Astrocyte (in vitro differentiated cells and primary cell): ENCODE results near the gene EGFL6. TPM values are rescaled to one million over a fixed set of nuclear protein-coding genes. Genes with fewer than 3 reads are reported as not detected.

Source experiments
- DNase-seq: peaks from one replicate; pipeline ENCODE4 v3.0.0-alpha.2; 2010; ENCODE audit warnings: low read depth
- FAIRE-seq: peaks from 2 replicates; lab custom pipeline; 2011; peaks lifted over from hg19 to GRCh38; lab: Jason Lieb, UNC
- H2AFZ ChIP-seq: 2 replicates; pipeline ENCODE4 v1.6.0; 2012; ENCODE audit warnings: low read depth, low read length, inconsistent platforms
- H3K27ac ChIP-seq: 2 replicates; pipeline ENCODE4 v1.5.1; 2011; ENCODE audit warnings: low read depth, low read length, inconsistent platforms
- H3K27me3 ChIP-seq: 2 replicates; pipeline ENCODE4 v1.6.0; 2011; ENCODE audit warnings: low read length, inconsistent platforms; ENCODE audit not compliant: insufficient read depth
- H3K36me3 ChIP-seq: 2 replicates; pipeline ENCODE4 v1.5.1; 2011; ENCODE audit warnings: low read length, inconsistent platforms; ENCODE audit not compliant: insufficient read depth
- H3K4me1 ChIP-seq: 2 replicates; pipeline ENCODE4 v1.5.1; 2011; ENCODE audit warnings: low read length, inconsistent platforms; ENCODE audit not compliant: insufficient read depth
- H3K4me2 ChIP-seq: 2 replicates; pipeline ENCODE4 v1.6.0; 2012; ENCODE audit warnings: low read length, inconsistent platforms
- H3K4me3 ChIP-seq: 2 replicates; pipeline ENCODE4 v1.5.1; 2011; ENCODE audit warnings: low read depth, mild to moderate bottlenecking, low read length, inconsistent platforms; ENCODE audit not compliant: insufficient read depth
- H3K79me2 ChIP-seq: 2 replicates; pipeline ENCODE4 v1.6.0; 2012; ENCODE audit warnings: mild to moderate bottlenecking, low read length, inconsistent platforms; ENCODE audit not compliant: insufficient read depth
- H3K9ac ChIP-seq: 2 replicates; pipeline ENCODE4 v1.6.0; 2012; ENCODE audit warnings: mild to moderate bottlenecking, low read length, inconsistent platforms
- H3K9me3 ChIP-seq: 2 replicates; pipeline ENCODE4 v1.5.1; 2012; ENCODE audit warnings: low read depth, mild to moderate bottlenecking, low read length, inconsistent platforms; ENCODE audit not compliant: insufficient read depth
- H4K20me1 ChIP-seq: 2 replicates; pipeline ENCODE4 v1.6.0; 2012; ENCODE audit warnings: low read length, inconsistent platforms; ENCODE audit not compliant: insufficient read depth
- H3K27ac Mint-ChIP-seq: one replicate; pipeline ENCODE4 v1.8.0; 2021; ENCODE audit warnings: mild to moderate bottlenecking, mixed read lengths; ENCODE audit not compliant: unreplicated experiment
- H3K27me3 Mint-ChIP-seq: one replicate; pipeline ENCODE4 v1.8.0; 2021; ENCODE audit warnings: low read depth, mixed read lengths; ENCODE audit not compliant: unreplicated experiment
- H3K36me3 Mint-ChIP-seq: one replicate; pipeline ENCODE4 v1.8.0; 2021; ENCODE audit warnings: low read depth, mixed read lengths; ENCODE audit not compliant: unreplicated experiment
- H3K4me1 Mint-ChIP-seq: one replicate; pipeline ENCODE4 v1.8.0; 2021; ENCODE audit warnings: low read depth, mixed read lengths; ENCODE audit not compliant: unreplicated experiment
- H3K4me3 Mint-ChIP-seq: one replicate; pipeline ENCODE4 v1.8.0; 2021; ENCODE audit warnings: mild to moderate bottlenecking, moderate library complexity, mixed read lengths; ENCODE audit not compliant: unreplicated experiment
- H3K9me3 Mint-ChIP-seq: one replicate; pipeline ENCODE4 v1.8.0; 2021; ENCODE audit warnings: mild to moderate bottlenecking, mixed read lengths; ENCODE audit not compliant: unreplicated experiment
- EZH2 ChIP-seq: IDR thresholded peaks from 2 replicates; pipeline ENCODE4 v1.6.1; 2012; ENCODE audit warnings: mild to moderate bottlenecking, low read length, inconsistent platforms; ENCODE audit not compliant: insufficient read depth
- total RNA-seq: library from RNA; stranded (reverse); gene quantifications from 2 replicates; pipeline ENCODE4 v1.2.1, GENCODE V29; 2021
- TF ChIP-seq, protein P1 (sequence below): IDR thresholded peaks from 2 replicates; pipeline ENCODE4 v1.5.1; 2011; ENCODE audit warnings: low read depth, mild to moderate bottlenecking, inconsistent platforms, low read length, moderate library complexity; ENCODE audit not compliant: insufficient read depth

EGFL6 gene
- total RNA-seq, 1 donor from 2014 or later = 0.18 TPM

DNA sequence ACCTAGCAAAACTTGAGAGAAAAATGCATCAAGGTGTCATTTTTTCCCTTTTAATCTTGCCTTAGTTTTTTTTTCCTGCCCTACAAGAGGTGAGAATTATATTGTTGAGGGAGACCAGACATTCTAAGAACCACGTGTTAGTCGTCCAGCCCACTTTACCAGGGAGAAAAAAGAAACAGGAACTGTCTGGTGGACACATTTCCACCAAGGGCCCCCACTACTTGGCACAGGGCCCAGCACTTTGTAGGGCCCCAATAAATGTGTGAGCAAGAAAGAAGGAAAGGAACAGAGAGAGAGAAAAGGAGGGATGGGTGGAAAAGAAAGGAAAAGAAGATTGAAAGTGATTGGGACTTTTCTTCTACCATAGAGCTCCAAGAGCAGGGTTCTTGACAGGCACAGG is 3.9 kb upstream of the EGFL6 start:
- H3K27me3 ChIP-seq = peaks cover 12% of the 10 kb centered on the region
- no peak overlapping the region for H3K4me2 ChIP-seq
- peaks cover 32% of the 10 kb centered on the region for H3K27me3 Mint-ChIP-seq

DNA sequence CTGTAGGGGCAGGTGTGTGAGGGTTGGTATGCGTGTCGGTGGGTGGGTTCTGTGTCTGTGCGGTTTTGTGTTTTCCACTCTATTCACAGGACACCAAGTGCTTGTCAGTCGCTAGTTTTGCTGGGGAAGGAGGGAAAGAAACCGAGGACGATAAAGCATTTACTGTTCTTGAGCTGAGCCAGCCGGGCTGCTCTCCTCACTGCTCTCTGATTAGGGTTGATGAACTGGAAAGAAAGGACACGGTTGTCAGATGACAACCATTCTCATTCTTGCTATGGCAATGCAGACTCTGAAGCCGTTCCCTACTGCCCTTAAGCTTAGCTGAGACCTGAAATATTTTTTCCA is 832 bp downstream of the EGFL6 start:
- Histone ChIP-seq H3K9me3 (no peaks in the 10 kb centered on the region), H3K4me1 (no peaks in the 10 kb centered on the region), H3K4me2 (no peak overlapping the region), H3K27ac (no peak overlapping the region), H3K36me3 (no peaks in the 10 kb centered on the region), H3K79me2 (no peaks in the 10 kb centered on the region), H3K27me3 (peaks cover 17% of the 10 kb centered on the region), H2AFZ (no peak overlapping the region), H4K20me1 (no peaks in the 10 kb centered on the region), H3K4me3 (no peak overlapping the region), H3K9ac (no peak overlapping the region)
- Mint-ChIP-seq H3K27ac (no peak overlapping the region), H3K36me3 (no peaks in the 10 kb centered on the region), H3K27me3 (peaks cover 40% of the 10 kb centered on the region), H3K9me3 (no peaks in the 10 kb centered on the region), H3K4me1 (no peaks in the 10 kb centered on the region), H3K4me3 (peak overlapping the region; percentile 69)
- DNase-seq (no peak), FAIRE-seq (no peak)
- TF ChIP-seq EZH2 = no peak
- TF ChIP-seq, protein P1, sequence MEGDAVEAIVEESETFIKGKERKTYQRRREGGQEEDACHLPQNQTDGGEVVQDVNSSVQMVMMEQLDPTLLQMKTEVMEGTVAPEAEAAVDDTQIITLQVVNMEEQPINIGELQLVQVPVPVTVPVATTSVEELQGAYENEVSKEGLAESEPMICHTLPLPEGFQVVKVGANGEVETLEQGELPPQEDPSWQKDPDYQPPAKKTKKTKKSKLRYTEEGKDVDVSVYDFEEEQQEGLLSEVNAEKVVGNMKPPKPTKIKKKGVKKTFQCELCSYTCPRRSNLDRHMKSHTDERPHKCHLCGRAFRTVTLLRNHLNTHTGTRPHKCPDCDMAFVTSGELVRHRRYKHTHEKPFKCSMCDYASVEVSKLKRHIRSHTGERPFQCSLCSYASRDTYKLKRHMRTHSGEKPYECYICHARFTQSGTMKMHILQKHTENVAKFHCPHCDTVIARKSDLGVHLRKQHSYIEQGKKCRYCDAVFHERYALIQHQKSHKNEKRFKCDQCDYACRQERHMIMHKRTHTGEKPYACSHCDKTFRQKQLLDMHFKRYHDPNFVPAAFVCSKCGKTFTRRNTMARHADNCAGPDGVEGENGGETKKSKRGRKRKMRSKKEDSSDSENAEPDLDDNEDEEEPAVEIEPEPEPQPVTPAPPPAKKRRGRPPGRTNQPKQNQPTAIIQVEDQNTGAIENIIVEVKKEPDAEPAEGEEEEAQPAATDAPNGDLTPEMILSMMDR = no peak

More for the DNA sequence above, 3.9 kb upstream of the EGFL6 start:
- H3K36me3 ChIP-seq = no peaks in the 10 kb centered on the region
- no peak overlapping the region for H2AFZ ChIP-seq
- TF ChIP-seq, protein P1 = no peak
- no peak for TF ChIP-seq EZH2
- H3K4me1 ChIP-seq = no peaks in the 10 kb centered on the region
- no peaks in the 10 kb centered on the region for H4K20me1 ChIP-seq
- H3K4me3 Mint-ChIP-seq = no peak overlapping the region
- FAIRE-seq (no peak), DNase-seq (no peak)
- H3K9me3 Mint-ChIP-seq = no peaks in the 10 kb centered on the region
- no peak overlapping the region for H3K27ac ChIP-seq
- H3K4me1 Mint-ChIP-seq = no peaks in the 10 kb centered on the region
- H3K36me3 Mint-ChIP-seq = no peaks in the 10 kb centered on the region
- H3K4me3 ChIP-seq = no peak overlapping the region
- no peaks in the 10 kb centered on the region for H3K79me2 ChIP-seq
- H3K9ac ChIP-seq = no peak overlapping the region
- H3K27ac Mint-ChIP-seq = no peak overlapping the region
- no peaks in the 10 kb centered on the region for H3K9me3 ChIP-seq

DNA sequence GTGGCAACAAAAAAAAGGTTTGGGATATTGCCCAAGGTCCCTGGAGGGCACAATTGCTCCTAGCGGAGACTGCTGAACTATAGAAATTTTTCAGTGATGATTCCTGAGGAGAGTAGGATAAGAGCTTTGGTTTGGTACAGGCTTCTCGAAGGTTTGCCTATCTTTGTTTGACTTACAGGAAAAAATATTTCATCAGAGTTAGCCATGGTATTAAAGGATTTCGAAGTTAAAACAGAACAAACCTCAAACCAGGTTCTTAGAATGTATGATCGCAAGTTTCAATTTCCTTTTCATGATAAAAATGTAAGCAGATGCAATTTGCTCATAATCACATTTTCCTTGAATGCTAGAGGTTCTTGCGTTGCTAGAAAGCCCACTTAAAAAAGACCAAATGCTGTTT is 1.7 kb downstream of the EGFL6 start:
- Histone ChIP-seq H2AFZ (no peak overlapping the region), H3K9me3 (no peaks in the 10 kb centered on the region), H3K4me2 (no peak overlapping the region), H3K36me3 (no peaks in the 10 kb centered on the region), H3K4me1 (no peaks in the 10 kb centered on the region), H3K27ac (no peak overlapping the region), H3K27me3 (peaks cover 17% of the 10 kb centered on the region), H3K4me3 (no peak overlapping the region), H4K20me1 (no peaks in the 10 kb centered on the region), H3K9ac (no peak overlapping the region), H3K79me2 (no peaks in the 10 kb centered on the region)
- peak; percentile 52 for FAIRE-seq
- Mint-ChIP-seq H3K9me3 (no peaks in the 10 kb centered on the region), H3K4me3 (no peak overlapping the region), H3K36me3 (no peaks in the 10 kb centered on the region), H3K27ac (no peak overlapping the region), H3K4me1 (no peaks in the 10 kb centered on the region), H3K27me3 (peaks cover 34% of the 10 kb centered on the region)
- DNase-seq = no peak
- TF ChIP-seq, protein P1 = no peak
- no peak for TF ChIP-seq EZH2
